GM21528 (cell line): ENCODE measurements around the gene SCN1B.

ENCODE experiments used
- ATAC-seq: cut with Tn5 transposase; IDR thresholded peaks from one replicate; pipeline ENCODE4 v1.9.1; 2021; ENCODE audit warnings: mild to moderate bottlenecking, moderate library complexity; ENCODE audit not compliant: unreplicated experiment, low FRiP score

The SCN1B gene

GRCh38 chr19:35070471-35070870 lies 40.2 kb downstream of the SCN1B start:
- ATAC-seq = no peak

- no peak for ATAC-seq
Measured at GRCh38 chr19:35073516-35073915, 43.2 kb downstream of the SCN1B start.

- ATAC-seq = no peak
Measured at GRCh38 chr19:35073941-35074340, 43.7 kb downstream of the SCN1B start.

- ATAC-seq = no peak
Measured at GRCh38 chr19:35074426-35075201, 44.3 kb downstream of the SCN1B start.

GRCh38 chr19:35075202-35076025 lies 45.1 kb downstream of the SCN1B start:
- no peak for ATAC-seq

- ATAC-seq = no peak
Measured at GRCh38 chr19:35076026-35076370, 45.7 kb downstream of the SCN1B start.

- ATAC-seq = no peak
Measured at GRCh38 chr19:35076657-35077056, 46.4 kb downstream of the SCN1B start.

- ATAC-seq = no peak
Measured at GRCh38 chr19:35077411-35078223, 47.3 kb downstream of the SCN1B start.

- no peak for ATAC-seq
Measured at GRCh38 chr19:35079826-35080225, 49.6 kb downstream of the SCN1B start.

GRCh38 chr19:35080613-35081170 lies 50.4 kb downstream of the SCN1B start:
- no peak for ATAC-seq

GRCh38 chr19:35081201-35081600 lies 50.9 kb downstream of the SCN1B start:
- ATAC-seq = no peak

- no peak for ATAC-seq
Measured at GRCh38 chr19:35083691-35084508, 53.6 kb downstream of the SCN1B start.

GRCh38 chr19:35084509-35084762 lies 54.2 kb downstream of the SCN1B start:
- ATAC-seq = no peak

- no peak for ATAC-seq
Measured at GRCh38 chr19:35085947-35086346, 55.7 kb downstream of the SCN1B start.

GRCh38 chr19:35086455-35086854 lies 56.2 kb downstream of the SCN1B start:
- ATAC-seq = no peak

- ATAC-seq = no peak
Measured at GRCh38 chr19:35087393-35087792, 57.1 kb downstream of the SCN1B start.

GRCh38 chr19:35088131-35088913 lies 58.1 kb downstream of the SCN1B start:
- no peak for ATAC-seq

- no peak for ATAC-seq
Measured at GRCh38 chr19:35089554-35089953, 59.3 kb downstream of the SCN1B start.
